ENCODE results near the gene KBTBD4.

GRCh38 chr11:47529951-47530350 lies 48.8 kb downstream of the KBTBD4 start:
- TF ChIP-seq CTCF (IDR thresholded peaks at IDR 0.05; ENCODE audit: low read depth, low read length, missing input control) (no peak), SP1 (IDR thresholded peaks at IDR 0.05) (no peak)

All from liver (tissue), 3 donors.